Right renal cortex interstitium (tissue), 3 donors: ENCODE data around the gene PPP1R14C. TPM values are rescaled to one million over a fixed set of nuclear protein-coding genes. Genes with fewer than 3 reads are reported as not detected.
"Not testable (repeated sequence)": the region's sequence is repeated elsewhere in the genome, so short reads cannot be mapped to it uniquely, and the experiment has no call there.

Source experiments
- DNase-seq, 3 donors: peaks; one replicate each; pipeline ENCODE4 v3.0.0-alpha.2; 2013; ENCODE audit warnings: low read depth in 3 of 3, low spot score in 2 of 3
- polyA plus RNA-seq, 3 donors: library from polyadenylated mRNA; unstranded; fragments of 120-200 nt; gene quantifications; one replicate each; pipeline ENCODE4 v1.2.1, GENCODE V29; 2013; ENCODE audit not compliant: insufficient read length in 3 of 3

PPP1R14C gene
- polyA plus RNA-seq, 3 donors: 23.3 to 25.1 (median 24.7) TPM

DNA sequence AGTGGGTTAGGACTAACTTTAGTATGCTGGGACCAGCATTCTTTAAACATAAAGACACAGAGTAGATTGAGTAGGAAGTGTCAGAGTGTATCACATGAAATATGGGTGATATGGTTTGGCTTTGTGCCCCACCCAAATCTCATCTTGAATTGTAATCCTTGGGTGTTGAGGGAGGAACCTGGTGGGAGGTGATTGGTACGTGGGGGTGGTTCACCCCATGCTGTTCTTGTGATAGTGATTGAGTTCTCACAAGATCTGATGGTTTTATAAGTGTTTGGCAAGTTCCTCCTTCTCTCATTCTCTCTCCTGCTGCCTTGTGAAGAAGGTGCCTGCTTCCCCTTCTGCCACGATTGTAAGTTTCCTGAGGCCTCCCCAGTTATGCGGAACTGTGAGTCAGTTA, 5.1 kb upstream of the PPP1R14C start:
- not testable (repeated sequence) for DNase-seq

GRCh38 chr6:150138638-150139037, 4.2 kb upstream of the PPP1R14C start:
- no peak for DNase-seq

DNA sequence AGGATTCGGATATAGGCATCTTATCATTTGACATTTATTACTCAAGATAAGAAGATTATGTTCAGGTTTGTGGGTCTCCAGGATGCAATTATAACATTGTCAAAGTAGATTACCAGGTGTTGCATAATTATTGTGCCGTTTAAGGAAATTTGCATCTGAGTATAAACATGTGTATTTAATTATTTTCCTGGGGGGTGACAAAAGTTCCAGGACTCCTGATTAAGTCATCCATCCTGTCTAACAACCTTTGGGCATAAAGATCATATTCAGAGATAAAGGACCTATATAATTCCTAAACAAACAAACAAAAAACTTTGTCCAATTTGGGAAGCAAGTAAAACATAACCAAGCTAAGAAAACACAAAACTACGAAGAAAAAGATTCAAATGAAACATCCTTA, 3.3 kb upstream of the PPP1R14C start:
- DNase-seq: no peak

DNA sequence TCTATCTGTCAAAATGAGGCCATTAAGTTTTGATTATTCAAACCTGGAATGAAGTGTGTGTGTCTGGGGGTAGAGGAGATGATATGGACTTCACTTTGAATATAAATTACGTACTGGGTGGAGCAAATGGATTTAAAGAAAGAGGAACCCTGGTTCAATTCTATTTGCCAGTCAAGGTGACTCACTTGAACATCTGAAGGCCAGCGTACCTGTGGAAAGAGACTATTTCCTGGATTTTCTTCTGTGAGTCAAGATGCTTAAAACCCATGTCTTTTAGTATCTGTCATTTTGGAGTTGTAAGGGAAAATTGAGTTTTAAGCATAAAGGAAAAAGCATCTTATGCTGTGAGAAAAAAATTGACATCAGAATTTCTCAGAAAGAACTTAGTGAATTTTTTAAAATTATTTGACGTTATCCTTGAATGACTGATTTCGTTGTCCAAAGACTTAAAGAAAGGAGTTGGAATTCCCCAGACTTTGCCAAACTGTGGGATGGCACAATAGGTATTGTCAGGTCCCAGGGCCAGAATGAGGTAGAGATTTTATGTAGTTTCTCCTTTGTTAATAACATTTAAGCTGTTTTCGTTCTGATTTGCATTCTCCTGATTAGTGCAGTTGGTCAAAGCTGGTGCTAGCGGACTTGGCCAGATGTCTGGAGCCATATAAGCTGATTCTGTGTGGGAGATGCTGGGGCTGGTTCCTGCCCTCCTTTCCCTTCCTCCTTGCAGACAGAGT, 2.4 kb upstream of the PPP1R14C start:
- DNase-seq: no peak

GRCh38 chr6:150142097-150142669, 661 bp upstream of the PPP1R14C start:
- DNase-seq: no peak

- DNase-seq: no peak
Measured at GRCh38 chr6:150143516-150144293, 861 bp downstream of the PPP1R14C start.

- no peak for DNase-seq
Measured at GRCh38 chr6:150144294-150144868, 1.5 kb downstream of the PPP1R14C start.

DNA sequence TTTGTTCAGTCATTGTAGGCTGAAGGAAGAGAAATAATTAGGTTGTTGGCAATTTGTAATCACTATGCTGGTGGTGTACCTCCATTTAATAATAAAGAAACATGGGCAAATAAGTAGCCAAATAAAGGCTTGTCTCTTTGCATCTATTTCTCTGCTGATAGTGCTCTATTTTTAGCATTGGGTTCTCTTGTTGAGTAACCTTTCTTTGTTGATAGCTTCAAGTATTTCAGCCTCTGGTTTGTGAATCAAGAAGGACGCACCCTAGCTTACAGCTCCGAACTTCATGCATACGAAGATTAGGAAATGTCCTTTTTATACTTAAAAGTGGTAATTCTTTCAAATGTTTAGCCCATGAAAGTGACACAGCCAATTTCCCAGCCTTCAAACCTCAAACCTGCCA, 2.6 kb downstream of the PPP1R14C start:
- no peak for DNase-seq

DNA sequence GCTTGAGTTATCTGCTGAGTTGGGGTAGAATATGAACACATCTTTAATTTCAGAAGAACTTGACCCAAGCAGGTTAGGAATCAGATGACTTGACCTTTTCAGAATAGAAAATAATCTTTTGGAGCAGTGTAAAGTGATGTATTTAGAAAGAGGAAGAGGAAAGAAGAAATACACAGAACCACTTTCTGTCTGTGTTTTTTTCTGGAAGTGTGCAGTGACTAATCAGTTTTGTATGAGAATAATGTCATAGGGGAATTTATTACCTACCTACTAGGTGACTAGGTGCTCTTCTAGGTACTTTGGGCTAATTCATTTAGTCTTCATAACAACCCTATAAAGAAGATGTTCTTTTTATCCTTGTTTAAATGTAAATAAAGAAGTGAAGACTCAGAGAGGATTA, 3.0 kb downstream of the PPP1R14C start:
- DNase-seq: no peak

DNA sequence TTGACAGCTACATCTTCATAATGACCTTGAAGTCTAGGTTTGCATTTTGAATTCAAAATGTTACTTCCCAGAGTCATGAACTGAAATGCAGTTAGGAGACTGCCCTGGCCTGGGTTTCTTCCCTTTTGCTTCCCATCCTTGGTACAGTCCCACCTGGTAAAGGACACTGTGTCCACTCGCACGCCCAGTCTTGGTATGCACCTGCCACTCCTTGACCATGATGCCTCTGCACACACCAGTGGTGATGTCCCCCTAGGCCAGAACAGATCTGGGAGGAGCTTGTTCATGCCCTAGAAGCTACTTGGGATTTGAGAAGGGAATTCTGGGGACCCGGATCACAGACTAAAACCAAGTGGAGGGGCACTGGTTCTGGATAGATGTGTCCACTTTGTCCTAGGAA, 3.6 kb downstream of the PPP1R14C start:
- no peak for DNase-seq

GRCh38 chr6:150149146-150149545, 6.3 kb downstream of the PPP1R14C start:
- DNase-seq: no peak

DNA sequence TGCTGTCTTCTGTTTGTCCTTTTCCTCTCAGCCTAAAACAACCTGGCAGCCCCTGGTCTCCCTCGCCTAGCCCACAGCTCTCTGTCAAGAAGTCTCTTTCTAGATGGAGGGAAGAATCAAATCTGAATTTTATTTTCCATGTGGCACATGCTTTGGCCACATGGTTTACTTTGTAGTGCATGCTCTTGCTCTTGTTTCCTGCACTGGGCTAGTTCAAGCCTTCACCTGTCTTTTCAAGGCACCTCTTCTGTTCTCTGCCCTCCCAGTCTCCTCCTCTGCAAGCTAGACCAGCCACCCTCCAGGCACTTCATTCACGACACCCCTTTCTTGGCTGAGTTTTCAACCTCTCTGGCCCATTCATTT, 7.6 kb downstream of the PPP1R14C start:
- DNase-seq: no peak

- no peak for DNase-seq
Measured at GRCh38 chr6:150150821-150151646, 8.2 kb downstream of the PPP1R14C start.

DNA sequence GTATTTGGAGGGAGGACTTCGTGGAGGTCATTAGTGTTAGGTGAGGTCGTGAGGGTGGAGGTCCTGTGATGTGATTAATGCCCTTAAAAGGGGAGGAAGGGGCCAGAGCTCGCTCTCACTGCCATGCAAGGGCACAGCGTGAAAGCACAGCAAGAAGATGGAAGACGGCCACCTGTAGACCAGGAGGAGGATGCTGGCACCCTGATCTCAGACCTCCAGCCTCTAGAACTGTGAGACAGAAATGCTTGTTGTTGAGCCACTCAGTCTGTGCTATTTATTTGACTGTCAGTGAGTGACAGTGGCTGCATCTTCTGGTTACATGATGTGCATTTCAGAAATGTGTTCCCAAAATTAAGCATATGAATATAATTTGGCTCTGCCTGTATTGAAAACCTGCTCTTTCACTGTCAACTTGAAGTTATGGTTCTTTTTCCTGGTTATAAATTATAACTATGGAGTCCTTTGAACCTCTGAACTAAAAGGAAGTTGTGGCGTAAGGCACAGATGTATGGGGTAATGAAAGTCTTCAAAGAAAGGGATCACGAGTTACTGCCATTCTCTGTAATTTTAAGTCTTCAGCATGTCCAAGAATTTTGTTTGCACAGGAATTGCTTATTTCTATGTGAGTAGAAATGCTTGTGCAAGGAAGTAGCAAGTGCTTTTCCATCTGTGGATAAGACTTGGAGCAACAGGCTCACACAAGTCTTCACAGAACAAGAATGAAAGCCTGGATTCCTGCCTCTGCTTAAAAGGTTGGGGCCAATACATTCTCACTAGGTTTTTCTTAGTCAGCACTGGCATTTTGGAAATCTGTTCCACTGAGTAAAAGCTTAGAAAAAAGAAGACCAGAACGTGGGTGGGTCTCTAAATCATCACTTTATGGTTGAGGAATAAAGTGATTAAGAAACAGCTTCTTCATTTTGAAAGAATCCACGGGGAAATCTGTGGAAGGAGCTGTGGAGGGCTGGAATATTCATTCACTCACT, 10.3 kb downstream of the PPP1R14C start:
- DNase-seq: no peak

- DNase-seq: no peak
Measured at GRCh38 chr6:150153905-150154492, 11.2 kb downstream of the PPP1R14C start.

DNA sequence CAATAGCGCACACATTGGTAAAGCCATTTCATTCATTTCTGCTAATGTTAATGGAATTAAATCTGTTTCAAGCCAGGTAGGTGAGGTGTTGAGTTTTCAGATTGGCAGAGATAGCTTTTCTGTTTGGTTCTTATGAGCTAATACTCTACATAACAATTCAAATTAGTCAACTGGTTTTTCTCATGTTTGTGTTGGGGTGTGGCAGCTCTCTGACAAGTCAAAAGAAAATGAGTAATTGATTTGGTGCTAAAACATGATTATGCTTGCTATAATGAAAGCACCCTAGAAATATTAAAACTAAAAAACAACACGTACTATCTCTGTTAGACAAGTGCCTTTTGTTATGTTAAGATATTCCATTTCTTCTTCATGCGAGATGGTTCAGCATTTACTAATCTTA, 13.6 kb downstream of the PPP1R14C start:
- DNase-seq: no peak

- no peak for DNase-seq
Measured at GRCh38 chr6:150157081-150157480, 14.2 kb downstream of the PPP1R14C start.

DNA sequence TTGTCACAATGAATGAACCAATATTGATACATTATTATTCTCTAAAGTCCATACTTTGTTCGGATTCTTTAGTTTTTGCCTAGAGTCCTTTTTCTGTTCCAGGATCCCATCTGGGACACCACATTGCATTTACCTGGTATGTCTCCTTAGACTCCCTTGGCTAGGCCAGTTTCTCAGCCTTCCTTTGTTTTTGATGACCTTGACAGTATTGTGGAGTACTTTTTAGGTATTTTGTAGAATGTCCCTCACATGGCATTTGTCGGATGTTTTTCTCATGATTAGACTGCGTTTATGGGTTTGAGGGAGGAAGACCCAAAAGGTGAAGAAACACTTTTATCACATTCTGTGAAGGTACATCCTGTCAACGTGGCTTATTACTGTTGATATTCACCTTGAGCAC, 16.9 kb downstream of the PPP1R14C start:
- no peak for DNase-seq

DNA sequence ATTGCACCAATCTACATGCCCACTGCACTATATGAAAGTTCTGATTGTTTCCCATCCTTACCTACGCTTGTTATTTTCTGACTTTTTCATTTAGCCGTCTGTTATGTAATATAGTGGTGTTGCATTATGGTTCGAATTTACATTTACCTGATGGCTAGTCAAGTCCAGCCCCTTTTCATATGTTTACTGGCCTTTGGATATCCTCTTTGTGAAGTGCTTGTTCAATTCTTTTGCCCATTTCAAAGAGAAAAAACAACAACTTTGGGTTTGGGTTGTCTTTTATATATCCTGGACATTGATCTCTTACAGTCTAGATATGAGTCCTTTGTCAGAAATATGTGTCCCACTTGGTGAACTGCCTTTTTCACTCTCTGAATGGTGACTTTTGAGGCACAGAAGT, 21.1 kb downstream of the PPP1R14C start:
- DNase-seq: no peak
